GM21529 (cell line): ENCODE data around the gene HOXA3.

Experiments used
- ATAC-seq: cut with Tn5 transposase; IDR thresholded peaks from one replicate; pipeline ENCODE4 v1.9.1; 2021; ENCODE audit not compliant: unreplicated experiment

HOXA3 gene

DNA sequence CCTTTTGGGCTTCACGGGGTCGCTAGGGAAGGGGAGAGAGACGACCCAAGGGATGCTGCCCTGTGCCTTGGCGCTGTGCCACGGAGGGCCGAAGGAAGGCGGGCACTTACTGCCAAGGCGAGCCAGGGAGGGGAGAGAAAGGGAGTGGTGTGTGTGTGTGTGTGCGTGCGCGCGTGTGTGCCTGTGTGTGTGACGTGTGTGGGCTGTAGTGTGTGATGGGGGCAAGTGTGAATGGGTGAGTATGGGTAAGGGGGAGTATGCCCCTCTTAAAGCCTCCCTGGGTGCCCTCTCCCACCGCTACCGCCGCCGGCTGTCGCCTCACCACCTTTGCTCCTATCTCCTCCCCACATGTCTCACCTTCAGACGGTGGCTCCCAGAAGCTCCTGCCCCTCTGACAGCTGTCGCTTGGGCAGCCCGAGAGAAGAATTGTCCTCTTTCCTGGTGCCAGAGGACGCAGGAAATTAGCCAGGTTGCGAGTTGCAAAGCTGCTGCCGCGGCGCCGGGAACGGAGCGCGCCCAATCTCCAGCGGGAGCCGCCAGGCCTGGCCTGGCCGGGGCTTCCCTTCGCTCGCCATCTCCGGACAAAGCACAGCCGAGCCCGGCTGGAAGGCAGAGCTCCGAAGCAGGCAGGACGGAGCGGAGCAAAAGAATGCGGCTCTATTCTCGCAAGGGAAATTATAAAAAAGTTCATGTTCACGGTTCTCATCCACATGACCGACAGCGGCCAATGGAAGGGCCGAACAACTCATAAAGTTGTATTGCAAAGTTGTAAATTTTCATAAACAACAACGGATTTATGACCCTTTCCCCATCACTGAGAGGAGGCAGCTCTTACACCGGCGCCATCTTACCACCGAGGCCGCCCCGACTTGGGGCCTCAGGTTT, at the start of gene HOXA3:
TSS of gene HOXA3 (minus strand) at position 653 of the 885 bp plus-strand sequence. CDS start 41,943 bp downstream, outside the sequence.
- no peak for ATAC-seq

DNA sequence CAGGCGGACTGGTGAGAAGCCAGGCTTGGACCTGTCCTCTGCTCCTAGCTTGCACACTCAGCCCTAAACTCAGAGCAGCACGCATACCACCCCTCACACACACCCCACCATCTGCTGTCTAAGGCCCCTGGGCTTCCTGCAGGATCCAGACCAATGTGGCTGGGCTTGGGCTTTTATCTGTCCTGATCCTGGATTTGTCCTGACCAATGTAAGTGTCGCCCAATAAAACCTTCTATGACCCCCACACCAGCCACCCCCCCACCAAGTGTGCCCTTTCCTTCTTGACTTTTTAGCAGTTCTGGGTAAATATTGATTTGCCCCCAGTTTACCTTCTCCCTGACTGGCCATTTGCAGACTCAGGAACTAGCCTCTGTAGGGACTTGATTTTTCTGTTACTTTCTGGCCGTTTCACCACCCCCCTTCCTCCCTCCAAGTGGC, 49.2 kb upstream of the HOXA3 start:
- ATAC-seq, result no peak

DNA sequence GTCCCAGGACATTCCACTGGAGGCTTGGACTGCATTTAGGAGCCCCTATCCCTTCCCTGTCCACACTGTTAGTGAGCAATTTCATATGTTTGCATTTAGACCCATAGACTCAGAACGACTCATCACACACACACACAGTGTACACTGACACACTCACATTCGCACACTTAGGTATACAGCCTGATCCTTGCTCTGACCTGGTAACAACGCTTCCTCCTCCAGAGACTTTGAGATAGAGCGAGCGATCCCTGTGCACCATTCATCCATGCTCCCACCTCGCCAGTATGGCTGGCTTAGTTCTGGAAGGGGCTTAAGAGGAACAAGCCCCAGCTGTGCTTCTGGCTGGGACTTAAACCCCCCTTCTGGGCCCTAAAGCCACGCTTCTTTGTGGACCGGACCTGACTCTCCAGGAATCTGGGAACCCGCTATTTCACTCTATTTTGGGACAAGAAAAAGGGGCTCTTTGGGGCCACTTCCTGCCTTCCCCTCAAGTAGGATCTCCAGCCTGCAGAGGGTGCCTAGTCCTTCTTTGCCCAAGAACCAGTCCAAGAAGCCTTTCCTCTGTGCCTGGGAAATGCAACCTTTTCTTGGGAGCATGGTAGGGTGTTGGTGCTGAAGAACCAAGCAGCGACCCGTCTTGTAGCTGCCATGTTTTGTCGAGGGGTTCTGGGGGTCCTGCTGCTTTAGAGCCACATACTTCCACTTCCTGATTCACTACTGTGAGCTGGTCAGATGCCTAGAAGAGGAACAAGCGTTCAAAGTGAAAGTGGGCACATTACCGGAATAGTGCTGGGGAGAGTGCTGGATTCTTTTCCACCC, 48.6 kb upstream of the HOXA3 start:
- ATAC-seq, result no peak

DNA sequence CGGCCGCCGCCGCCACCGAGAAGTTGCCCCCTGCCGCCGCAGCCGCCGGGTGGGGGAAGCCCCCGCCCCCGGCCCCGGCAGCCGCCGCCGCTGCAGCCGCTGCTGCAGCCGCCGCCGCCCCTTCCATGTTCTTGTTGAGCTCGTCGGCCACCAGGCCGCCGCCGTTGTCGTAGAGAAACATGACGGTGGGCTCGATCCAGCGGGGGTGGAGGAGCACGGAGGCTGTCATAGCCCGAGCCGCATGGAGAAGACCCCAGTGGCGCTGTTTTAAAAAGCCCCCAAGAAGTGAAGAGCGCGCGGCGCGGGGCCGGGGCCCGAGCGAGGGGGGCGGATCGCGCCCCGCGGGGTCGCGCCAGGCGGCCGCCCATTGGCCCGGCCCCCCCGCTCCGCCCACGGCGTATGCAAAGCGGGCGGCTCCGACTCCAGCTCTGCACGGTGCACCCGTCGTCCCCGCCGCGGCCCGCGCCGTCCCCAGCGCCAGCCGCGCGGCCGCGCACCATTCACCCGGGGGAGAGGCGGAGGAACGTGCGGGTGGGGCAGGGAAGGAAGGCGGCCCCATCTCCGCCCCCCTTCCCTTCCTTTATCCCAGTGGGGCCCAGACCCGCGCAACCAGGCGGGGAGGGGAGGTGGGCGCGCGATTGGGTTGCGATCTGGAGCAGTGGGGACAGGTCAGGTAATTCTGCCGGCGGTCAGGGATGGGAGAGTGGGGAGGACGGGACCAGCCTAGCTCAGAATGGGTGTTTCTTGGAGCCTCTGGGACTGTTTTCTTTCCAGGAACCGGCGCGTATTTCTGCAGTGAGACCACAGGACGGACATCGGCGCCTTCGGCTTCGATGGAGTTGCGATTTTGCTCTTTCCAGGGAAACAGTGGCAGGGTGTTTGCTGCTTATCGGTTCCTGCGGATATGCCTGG, 47.7 kb upstream of the HOXA3 start, which contains the start of gene HOXA13:
TSS of gene HOXA13 (minus strand) at position 243 of the 912 bp plus-strand sequence. CDS start at position 229, 14 bp downstream.
- no peak for ATAC-seq

DNA sequence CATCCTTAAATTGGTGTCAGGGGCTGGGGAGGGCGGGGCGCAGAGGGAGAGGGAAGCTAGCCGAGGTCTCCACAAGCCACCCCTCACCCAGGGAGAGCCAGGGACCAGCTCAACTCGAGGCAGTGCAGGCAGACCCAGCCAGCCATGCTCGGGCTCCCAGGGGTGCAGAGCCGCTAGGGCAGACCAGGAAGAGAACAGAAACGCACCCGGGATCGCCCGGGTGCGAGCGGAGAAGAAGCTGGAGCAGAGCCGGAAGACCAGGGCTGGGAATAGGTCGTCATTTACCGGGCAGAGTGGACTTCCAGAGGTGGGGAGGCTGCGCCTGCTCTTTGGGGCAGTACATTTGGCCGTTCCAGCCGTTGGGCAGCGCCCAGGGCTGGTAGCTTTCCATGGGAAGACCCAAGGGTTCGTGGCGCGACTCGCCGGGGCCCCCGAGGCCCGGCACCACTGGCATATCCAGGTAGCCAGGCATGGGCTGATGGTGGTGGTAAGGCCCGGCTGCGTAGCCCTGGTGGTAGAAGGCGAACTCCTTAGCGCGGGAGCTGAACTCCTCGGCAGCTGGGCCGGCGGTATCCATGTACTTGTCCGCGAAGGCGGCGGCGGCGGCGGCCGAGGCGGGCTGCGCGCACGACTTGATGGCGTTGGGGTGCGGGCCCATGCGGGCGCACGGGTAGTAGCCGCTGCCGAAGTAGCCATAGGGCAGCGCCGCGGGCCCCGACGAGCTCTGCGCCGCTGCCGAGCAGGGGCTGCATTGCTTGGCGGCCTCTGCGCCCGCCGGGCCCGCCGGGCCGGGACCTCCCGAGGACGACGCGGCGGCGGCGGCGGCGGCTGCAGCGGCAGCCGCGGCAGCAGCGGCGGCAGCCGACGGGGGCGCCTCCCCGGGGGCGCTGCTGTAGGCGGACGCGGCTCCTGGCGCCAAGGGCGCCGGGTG, 46.8 kb upstream of the HOXA3 start:
- ATAC-seq, result no peak

DNA sequence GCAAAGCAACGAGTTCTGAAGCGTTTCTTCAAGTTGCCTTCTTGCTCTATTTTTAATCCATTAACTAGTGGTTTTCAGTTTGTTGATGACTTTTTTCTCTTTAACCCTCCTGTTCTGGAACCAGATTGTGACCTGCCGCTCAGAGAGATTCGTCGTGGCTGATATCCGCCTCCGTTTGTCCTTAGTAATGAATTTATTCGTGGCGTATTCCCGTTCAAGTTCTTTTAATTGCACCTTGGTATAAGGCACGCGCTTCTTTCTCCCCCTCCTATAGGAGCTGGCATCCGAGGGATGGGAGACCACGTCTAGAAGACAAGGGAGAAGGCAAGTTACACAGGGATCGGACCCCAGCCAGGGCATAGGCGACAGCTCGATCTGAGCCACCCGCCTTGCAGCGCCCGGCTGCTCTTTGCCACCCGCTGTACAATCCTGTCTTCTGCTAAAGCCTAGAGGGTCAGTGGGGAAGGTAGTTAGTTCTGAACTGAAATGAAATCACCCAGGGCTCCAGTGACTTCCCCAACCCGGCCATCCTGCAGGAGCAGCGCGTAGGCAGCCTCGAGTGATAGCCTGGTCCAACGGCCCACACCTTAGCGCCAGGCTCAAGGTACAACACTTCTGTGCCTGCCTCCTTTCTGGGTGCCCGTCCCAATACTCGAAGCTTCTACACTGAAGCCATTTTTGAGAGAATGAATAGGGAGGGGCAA, 45.9 kb upstream of the HOXA3 start:
- no peak for ATAC-seq

DNA sequence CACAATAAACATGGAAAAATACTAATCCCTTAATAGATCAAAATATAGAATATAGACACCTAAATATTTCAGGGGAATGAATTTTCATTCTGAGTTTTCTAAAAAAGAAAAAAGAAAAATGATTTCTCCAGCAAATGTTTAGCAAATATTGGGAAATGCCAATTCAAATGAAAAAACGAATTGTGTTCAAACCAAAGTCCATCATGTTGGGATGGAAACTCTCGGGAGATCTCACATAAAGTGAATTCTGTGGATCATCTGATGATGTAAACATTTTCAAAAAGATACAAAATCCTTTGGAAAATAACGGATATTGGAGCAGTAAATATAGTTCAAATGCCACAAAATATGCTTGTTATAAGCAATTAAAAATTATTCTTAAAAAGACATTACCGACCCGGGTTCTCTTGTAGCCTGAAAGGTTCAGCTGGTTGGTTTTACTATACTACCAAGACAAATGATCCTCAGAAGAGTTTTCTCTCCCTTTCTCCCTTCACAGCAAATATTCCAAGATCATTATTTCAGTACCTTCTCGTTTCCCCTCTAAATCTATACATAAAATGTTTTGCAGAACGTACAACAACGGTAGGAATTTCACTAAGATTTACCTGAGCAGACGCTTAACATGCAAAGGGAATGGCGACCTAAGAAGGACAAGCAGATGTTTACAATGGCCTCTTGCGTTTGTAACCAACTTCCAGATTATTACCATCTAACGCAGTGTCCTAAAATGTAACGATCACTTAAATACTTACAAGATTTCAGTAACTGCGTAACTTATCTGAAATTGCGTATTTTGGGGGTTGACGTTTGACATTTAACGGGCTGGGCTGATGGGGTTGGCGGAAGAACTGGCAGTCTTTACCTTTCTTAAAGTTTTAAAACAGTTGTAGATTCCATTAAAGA, 45.0 kb upstream of the HOXA3 start:
- ATAC-seq, result no peak

DNA sequence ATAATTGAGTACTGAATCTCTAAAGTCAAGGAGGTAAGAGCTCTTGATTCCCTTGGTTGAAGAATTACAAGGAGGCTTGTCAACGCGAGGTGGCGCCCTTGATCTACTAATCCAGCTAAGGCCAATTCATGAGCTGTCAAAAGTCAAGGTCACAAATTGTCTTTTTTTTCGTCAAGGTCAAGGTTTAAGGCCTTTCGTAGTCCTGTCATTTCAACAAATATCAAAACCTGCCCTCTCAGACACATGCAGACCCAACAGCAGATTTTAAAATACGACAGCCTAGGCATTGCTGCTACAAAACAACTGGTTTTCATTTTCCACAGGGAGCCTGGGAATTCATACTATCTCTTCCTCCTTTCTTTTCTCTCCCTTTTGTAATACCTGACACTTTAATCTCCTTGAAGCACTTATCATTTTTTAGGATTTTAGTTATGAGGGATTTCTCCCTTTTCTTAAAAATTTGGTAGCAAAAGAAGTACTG, 43.9 kb upstream of the HOXA3 start:
- ATAC-seq, result no peak

DNA sequence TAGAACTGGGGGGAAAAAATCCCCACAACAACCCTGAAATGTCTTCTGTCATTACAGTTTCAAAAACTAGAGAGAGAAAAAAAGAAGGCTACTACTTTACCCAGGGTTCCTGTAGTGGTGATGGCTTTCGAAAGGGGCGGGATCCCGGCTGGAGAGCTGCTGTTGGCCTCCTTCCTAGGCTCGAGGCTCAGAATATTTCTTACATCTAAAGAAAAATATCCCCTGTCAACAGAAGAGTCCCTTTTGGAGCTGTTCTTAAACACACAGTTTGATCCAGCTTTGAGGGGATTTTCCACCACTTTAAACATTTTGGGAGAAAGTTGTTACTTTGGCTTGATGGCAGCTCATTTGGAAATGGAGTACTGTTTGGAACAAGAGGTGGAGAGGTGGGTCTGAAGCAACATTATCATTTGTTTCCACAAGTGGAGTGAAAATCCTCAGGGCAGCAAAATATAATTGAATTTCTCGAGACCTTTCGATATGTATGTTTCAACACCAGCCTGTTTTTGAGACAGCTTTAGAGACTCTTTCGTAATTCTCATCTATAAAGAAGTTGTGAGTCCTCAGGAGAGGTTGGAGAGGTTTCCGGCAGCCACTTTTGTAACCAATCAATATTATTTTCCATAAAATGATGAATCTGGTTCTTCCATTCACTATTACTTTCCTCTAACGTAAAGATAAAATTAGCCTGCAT, 42.5 kb upstream of the HOXA3 start:
- no peak for ATAC-seq

DNA sequence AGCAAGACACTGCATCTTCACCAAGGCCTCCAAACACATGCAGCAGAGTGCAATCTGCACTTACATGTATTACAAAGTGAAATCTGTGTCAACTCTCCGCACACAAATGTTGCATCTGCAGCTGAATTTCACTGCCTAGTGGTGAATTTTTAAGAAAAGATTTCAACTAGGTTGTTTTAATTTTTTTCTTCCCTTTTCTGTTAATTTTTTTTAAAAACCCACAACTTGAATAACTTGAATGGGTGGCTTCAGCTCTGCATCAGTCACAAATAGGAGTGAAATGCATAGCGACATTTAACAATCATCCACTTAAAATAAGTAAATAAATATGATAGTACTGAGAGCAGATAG, 41.6 kb upstream of the HOXA3 start:
- ATAC-seq, result no peak

DNA sequence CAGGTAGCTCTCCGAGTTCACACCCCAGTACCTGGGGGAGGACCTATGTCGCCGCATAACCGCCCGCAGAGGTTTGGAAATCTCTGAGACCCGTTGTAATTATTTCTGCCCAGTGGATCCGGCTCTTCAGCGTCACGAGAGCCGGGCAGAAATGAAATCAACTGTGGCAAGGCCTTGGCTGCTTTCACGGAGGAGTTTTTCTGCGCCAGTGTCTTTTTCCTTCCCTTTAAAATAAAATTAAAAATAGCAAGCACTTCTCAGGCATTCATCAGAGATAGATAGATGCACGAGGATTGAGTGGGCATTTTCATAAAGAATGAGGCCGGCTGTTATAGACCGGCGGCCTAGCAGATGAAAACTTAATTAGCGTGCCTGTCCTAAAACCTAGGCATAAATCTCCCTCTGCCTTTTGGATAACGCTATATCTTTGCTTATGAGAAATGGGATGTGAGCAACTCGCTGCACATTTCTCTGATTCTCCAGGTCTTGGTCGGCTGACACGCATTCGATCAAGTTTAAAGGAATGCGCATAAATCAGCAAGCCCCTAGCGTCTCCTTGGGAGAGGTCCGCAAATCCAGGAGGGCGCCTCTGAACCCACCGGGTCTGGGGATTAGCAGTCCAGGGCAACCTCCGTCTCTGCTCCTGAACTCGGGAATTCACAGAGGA, 41.1 kb upstream of the HOXA3 start:
- no peak for ATAC-seq

DNA sequence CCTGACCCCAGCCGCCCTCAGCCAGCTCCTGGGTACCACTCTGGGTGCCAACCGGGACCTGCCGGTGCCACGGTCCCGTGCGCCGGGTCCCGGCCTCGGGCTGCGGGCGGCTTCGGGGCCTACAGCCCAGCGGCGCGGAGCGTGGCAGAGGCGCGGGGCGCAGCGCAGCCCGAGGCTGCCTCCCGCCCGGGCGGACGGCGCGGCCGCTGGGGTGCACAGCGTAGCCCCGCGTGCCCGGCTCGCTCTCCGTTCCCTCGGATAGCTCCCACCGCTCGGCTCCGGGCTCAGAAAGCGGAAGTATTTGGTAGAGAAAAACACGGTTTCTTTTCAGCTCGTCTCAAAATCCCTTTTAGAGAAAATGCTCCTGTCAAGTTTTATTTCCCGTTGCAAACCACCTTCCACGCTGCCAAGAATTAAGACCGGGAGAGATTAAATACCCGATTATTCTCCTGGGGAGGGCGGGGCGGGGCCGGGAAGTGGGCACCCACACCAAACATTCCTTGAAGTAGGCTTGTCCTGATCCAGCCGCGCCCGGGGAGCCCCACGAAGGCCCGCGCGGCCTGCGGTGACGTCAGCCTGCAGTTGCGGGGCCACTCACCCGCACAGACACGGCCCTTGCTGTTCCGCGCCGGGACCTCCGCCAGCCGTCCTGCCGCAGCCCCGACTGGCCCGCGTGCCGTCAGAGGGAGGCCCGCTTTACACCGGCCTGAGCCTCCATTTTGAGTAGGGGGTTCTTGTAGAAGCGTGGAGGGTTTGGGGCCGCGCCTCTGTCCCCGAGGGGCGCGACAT, 40.4 kb upstream of the HOXA3 start:
- no peak for ATAC-seq

DNA sequence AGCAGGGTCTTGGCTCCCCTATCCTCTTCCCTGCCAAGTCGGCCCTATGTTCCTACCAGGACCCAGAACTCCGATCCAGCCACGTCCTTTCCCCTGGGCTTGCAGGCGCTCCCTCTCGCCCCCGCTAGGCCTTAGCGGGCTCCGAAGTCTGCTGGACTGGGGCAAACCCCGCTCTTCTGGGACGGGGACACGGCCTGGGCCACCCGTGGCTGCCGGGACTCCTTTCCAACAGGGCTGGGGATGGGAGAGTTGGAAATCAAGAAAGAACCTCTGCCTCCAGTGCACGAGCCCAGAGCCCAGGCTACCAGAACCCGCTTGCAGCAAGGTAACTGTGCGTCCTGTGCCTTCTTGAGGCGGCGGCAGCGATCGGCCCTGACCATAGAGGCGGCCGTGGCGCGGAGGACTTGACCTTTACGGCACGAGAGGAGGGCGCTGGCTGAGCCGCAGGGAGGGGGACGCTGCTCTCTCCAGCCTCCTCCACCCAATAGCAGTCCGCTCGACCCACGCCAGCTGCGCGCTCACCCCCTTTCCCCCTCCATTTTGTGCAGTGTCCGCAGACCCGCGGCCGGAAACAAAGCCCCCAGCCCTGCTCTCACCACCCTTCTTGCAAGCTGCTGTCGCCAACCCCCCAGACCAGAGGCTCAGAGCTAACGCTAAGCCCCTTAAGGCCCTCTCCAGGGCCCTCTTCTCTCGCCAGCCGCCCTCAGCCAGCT, 39.6 kb upstream of the HOXA3 start:
- no peak for ATAC-seq

DNA sequence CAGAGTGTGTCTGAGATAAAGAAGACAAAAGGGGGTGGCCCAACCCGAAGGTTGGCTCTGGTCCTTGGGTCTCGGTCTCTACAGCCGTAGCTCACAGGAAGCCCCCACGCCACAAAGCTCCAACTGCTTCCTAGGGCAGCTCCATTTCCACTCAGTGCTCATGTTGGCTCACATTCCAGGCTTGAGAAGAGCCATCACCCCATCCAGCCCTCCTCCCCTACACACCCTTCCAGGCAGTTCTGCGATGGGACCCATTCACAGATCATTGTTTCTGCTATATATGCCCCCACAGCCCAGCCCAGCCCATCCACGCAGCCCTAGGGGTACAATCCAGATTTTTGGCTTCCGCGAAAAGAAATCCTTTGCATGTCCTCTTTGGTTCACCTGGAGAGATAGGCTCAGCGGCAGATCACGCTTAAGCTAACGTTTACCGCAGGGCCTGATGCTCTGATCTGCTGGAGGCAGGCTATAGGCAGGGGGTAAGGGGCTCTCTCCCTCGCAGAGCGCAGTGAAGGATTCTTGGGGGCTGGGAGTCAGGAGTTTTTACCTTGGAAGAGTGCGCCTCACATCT, 38.9 kb upstream of the HOXA3 start:
- no peak for ATAC-seq
